SK-N-SH (cell line): ENCODE results near the gene SLC22A4. TPM values are rescaled to one million over a fixed set of nuclear protein-coding genes. Genes with fewer than 3 reads are reported as not detected.

Experiments
- CTCF ChIA-PET: fragments of 300-600, 350-600 bp; formaldehyde crosslinking; extraction: SDS; loops from one replicate; lab custom pipeline; 2021; lab: Yijun Ruan, JAX
- POLR2A ChIA-PET: fragments of 350-600 bp; sonication (Branson Sonifier 250); formaldehyde crosslinking; extraction: SDS; loops from one replicate; lab custom pipeline; 2020; ENCODE audit warnings: antibody characterized with exemption, inconsistent platforms; lab: Yijun Ruan, JAX
- DNase-seq: peaks from one replicate; pipeline ENCODE4 v3.0.0; 2012
- H2AFZ ChIP-seq: fragments of 200-600 bp; sonication (generic); 2 replicates; pipeline ENCODE4 v1.8.1; 2016; ENCODE audit warnings: antibody characterized with exemption, mild to moderate bottlenecking, low read depth
- H3F3A ChIP-seq: fragments of 200-600 bp; sonication (generic); replicated peaks from 2 replicates; pipeline ENCODE3; 2016; ENCODE audit warnings: antibody characterized with exemption, mild to moderate bottlenecking; ENCODE audit not compliant: insufficient read depth
- H3K27ac ChIP-seq, 2 experiments: fragments of 200-500 bp in 1 of 2; fragments of 200-600 bp in 1 of 2; sonication (Bioruptor generic) in 1 of 2; sonication (generic), shearing (Covaris generic) in 1 of 2; 2 replicates each; pipeline versions ENCODE4 v1.5.1 to v1.6.1; 2014 to 2016; ENCODE audit warnings: low read depth in 2 of 2, inconsistent platforms in 1 of 2, low read length in 1 of 2, mild to moderate bottlenecking in 1 of 2, mixed read lengths in 1 of 2
- H3K27me3 ChIP-seq: fragments of 200-600 bp; sonication (generic), shearing (Covaris generic); 2 replicates; pipeline ENCODE4 v1.6.1; 2016; ENCODE audit warnings: mixed run types; ENCODE audit not compliant: insufficient read depth
- H3K36me3 ChIP-seq, 2 experiments: fragments of 200-500 bp in 1 of 2; fragments of 200-600 bp in 1 of 2; sonication (Bioruptor generic) in 1 of 2; sonication (generic) in 1 of 2; replicated peaks in 1 of 2; 2 replicates each; pipeline versions ENCODE3 to v1.5.1; 2014 to 2016; ENCODE audit warnings: low read length in 1 of 2, mild to moderate bottlenecking in 1 of 2; ENCODE audit not compliant: insufficient read depth in 2 of 2, control insufficient read depth in 1 of 2
- H3K4me1 ChIP-seq, 2 experiments: fragments of 200-500 bp in 1 of 2; fragments of 200-600 bp in 1 of 2; sonication (Bioruptor generic) in 1 of 2; sonication (generic), shearing (Covaris generic) in 1 of 2; 2 replicates each; pipeline versions ENCODE4 v1.5.1 to v1.6.1; 2014 to 2016; ENCODE audit warnings: low read depth in 1 of 2, low read length in 1 of 2, mixed run types in 1 of 2; ENCODE audit not compliant: insufficient read depth in 2 of 2, control insufficient read depth in 1 of 2
- H3K4me2 ChIP-seq: fragments of 200-600 bp; sonication (generic), shearing (Covaris generic); 2 replicates; pipeline ENCODE4 v1.6.1; 2017; ENCODE audit warnings: mixed run types
- H3K4me3 ChIP-seq, 2 experiments: fragments of 200-500 bp in 1 of 2; fragments of 200-600 bp in 1 of 2; sonication (Bioruptor generic) in 1 of 2; sonication (generic), shearing (Covaris generic) in 1 of 2; 2 replicates each; pipeline versions ENCODE4 v1.5.1 to v1.8.1; 2014 to 2016; ENCODE audit warnings: low read depth in 2 of 2, inconsistent platforms in 1 of 2, low read length in 1 of 2, mild to moderate bottlenecking in 1 of 2, mixed read lengths in 1 of 2, moderate library complexity in 1 of 2
- H3K79me2 ChIP-seq: fragments of 200-600 bp; sonication (generic); 2 replicates; pipeline ENCODE4 v1.8.1; 2017; ENCODE audit warnings: mild to moderate bottlenecking; ENCODE audit not compliant: insufficient read depth
- H3K9ac ChIP-seq: fragments of 200-600 bp; sonication (generic); 2 replicates; pipeline ENCODE4 v1.6.1; 2017; ENCODE audit warnings: mixed run types
- H3K9me2 ChIP-seq: fragments of 200-600 bp; sonication (generic); 2 replicates; pipeline ENCODE4 v1.6.1; 2017; ENCODE audit warnings: mixed run types
- H3K9me3 ChIP-seq: fragments of 200-600 bp; sonication (generic); 2 replicates; pipeline ENCODE4 v1.6.1; 2017; ENCODE audit warnings: mixed run types, mild to moderate bottlenecking, moderate library complexity
- H4K20me1 ChIP-seq: fragments of 200-600 bp; sonication (generic); 2 replicates; pipeline ENCODE4 v1.6.1; 2017; ENCODE audit warnings: mild to moderate bottlenecking, mixed run types; ENCODE audit not compliant: insufficient read depth
- EP300 ChIP-seq, 2 experiments: IDR thresholded peaks; 2 replicates each; pipeline versions ENCODE4 v1.4.0 to v1.6.1; 2012; ENCODE audit warnings: borderline replicate concordance in 1 of 2, low read depth in 1 of 2, low read length in 1 of 2
- FOSL2 ChIP-seq: IDR thresholded peaks from 2 replicates; pipeline ENCODE4 v1.4.0; 2012; ENCODE audit warnings: low read depth, mild to moderate bottlenecking, moderate library complexity, borderline replicate concordance
- GABPA ChIP-seq: IDR thresholded peaks from 2 replicates; pipeline ENCODE4 v1.4.0; 2012; ENCODE audit warnings: low read depth, mild to moderate bottlenecking
- GATA2 ChIP-seq: sonication (generic); formaldehyde crosslinking; IDR thresholded peaks from 2 replicates; pipeline ENCODE4 v1.5.0; 2020; ENCODE audit warnings: mild to moderate bottlenecking, missing genetic modification reagents
- WGBS: methylation state at CpG from one replicate; pipeline ENCODE4 v1.1.6; 2017; ENCODE audit warnings: low lambda C conversion rate; 5-methylcytosine and 5-hydroxymethylcytosine counted together
- polyA plus RNA-seq, 3 experiments: library from polyadenylated mRNA; depleted of rRNA; stranded (reverse); fragments of >200 nt; gene quantifications; 2 replicates each; pipeline ENCODE4 v1.2.3, GENCODE V29; 2012
- TF ChIP-seq, protein P1 (sequence below): IDR thresholded peaks from 2 replicates; pipeline ENCODE4 v1.4.0; 2012; ENCODE audit warnings: low read depth
- TF ChIP-seq, protein P2 (sequence below): fragments of 150-350 bp; IDR thresholded peaks from 2 replicates; pipeline ENCODE4 v1.6.1; 2016; ENCODE audit warnings: mild to moderate bottlenecking, low read depth, low read length
- TF ChIP-seq, protein P3 (sequence below): fragments of 200-600 bp; sonication (generic); IDR thresholded peaks from 2 replicates; pipeline ENCODE4 v1.6.1; 2017; ENCODE audit warnings: antibody characterized with exemption, mild to moderate bottlenecking, moderate library complexity
- TF ChIP-seq, protein P4 (sequence below): IDR thresholded peaks from 2 replicates; pipeline ENCODE4 v1.6.1; 2012; ENCODE audit warnings: mild to moderate bottlenecking, low read depth, low read length, moderate library complexity

The SLC22A4 gene
- polyA plus RNA-seq, 1 of the 3 experiments (the other 2 are of a cell fraction), result 3.3 TPM

DNA sequence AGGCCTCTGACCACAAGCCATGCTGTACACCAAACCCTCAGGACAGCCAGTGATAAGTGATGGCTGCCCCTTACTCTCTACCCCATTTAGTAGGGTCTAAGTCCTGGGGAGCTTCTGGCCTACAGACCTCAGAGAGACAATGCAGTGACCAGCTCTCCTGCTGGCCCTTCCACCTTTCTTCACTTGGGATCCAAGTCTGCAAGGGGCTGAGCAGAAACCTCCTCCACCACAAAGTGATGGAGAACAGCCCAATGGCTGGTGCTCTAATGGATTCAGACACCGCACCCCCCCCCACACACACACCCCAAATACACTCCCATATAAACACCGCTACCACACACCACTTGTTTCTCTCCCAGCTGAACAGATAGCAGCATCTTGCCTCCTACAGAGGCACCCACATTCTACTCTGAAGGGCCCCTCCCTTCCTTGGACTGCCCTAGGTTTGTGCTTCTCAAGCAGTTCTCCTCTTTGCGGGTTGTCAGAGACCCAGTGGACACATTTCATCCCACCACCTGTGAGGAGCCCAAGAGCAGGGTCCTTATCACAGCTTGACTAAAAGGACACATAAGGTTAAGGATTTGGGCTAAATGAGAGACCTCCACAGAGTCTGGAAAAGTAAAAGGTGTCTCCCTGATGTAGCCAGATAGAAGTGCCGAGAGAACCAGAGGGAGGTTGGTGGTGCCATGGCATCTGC lies 38.0 kb upstream of the SLC22A4 start:
- H3K4me2 ChIP-seq, result no peak overlapping the region
- TF ChIP-seq EP300 (IDR thresholded peaks at IDR 0.05; ENCODE audit: borderline replicate concordance in 1 of 2, low read depth in 1 of 2, low read length in 1 of 2) (no peak), GATA2 (CRISPR knock-in tag) (no peak), GABPA (no peak)
- TF ChIP-seq, protein P1, sequence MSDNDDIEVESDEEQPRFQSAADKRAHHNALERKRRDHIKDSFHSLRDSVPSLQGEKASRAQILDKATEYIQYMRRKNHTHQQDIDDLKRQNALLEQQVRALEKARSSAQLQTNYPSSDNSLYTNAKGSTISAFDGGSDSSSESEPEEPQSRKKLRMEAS, result no peak
- TF ChIP-seq, protein P2, sequence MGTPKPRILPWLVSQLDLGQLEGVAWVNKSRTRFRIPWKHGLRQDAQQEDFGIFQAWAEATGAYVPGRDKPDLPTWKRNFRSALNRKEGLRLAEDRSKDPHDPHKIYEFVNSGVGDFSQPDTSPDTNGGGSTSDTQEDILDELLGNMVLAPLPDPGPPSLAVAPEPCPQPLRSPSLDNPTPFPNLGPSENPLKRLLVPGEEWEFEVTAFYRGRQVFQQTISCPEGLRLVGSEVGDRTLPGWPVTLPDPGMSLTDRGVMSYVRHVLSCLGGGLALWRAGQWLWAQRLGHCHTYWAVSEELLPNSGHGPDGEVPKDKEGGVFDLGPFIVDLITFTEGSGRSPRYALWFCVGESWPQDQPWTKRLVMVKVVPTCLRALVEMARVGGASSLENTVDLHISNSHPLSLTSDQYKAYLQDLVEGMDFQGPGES, result no peak
- TF ChIP-seq, protein P3, sequence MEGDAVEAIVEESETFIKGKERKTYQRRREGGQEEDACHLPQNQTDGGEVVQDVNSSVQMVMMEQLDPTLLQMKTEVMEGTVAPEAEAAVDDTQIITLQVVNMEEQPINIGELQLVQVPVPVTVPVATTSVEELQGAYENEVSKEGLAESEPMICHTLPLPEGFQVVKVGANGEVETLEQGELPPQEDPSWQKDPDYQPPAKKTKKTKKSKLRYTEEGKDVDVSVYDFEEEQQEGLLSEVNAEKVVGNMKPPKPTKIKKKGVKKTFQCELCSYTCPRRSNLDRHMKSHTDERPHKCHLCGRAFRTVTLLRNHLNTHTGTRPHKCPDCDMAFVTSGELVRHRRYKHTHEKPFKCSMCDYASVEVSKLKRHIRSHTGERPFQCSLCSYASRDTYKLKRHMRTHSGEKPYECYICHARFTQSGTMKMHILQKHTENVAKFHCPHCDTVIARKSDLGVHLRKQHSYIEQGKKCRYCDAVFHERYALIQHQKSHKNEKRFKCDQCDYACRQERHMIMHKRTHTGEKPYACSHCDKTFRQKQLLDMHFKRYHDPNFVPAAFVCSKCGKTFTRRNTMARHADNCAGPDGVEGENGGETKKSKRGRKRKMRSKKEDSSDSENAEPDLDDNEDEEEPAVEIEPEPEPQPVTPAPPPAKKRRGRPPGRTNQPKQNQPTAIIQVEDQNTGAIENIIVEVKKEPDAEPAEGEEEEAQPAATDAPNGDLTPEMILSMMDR, result no peak
- no peaks in the 10 kb centered on the region for H3K27me3 ChIP-seq
- POLR2A ChIA-PET, result interaction anchor here (1.4 kb wide), 1 partner anchor 29 kb away, joined by 4 read pairs; the partner anchor contains the start of gene P4HA2
- H3K27ac ChIP-seq, result no peak overlapping the region
- H4K20me1 ChIP-seq, result no peaks in the 10 kb centered on the region
- no peaks in the 10 kb centered on the region for H3K9me3 ChIP-seq
- peaks cover 24% of the 10 kb centered on the region; the same call in 1 of the 2 replicates for H3K79me2 ChIP-seq
- 97% methylated on average over 4 of the region's 4 CpGs for WGBS
- no peak for DNase-seq
- no peak overlapping the region for H2AFZ ChIP-seq
- H3F3A ChIP-seq, result peaks cover 6% of the 10 kb centered on the region
- no peaks in the 10 kb centered on the region for H3K36me3 ChIP-seq
- CTCF ChIA-PET, result interaction anchor here (0.9 to 3.1 kb wide), 3 partner anchors 18 to 191 kb away, joined by 3 to 21 read pairs (median 3); no protein-coding TSS in a partner anchor
- H3K9me2 ChIP-seq, result no peaks in the 10 kb centered on the region
- no peak overlapping the region for H3K4me3 ChIP-seq
- no peak overlapping the region for H3K9ac ChIP-seq
- H3K4me1 ChIP-seq, result peaks cover 26 to 42% of the 10 kb centered on the region in 2 experiments; a peak in 3 of 4 replicates

DNA sequence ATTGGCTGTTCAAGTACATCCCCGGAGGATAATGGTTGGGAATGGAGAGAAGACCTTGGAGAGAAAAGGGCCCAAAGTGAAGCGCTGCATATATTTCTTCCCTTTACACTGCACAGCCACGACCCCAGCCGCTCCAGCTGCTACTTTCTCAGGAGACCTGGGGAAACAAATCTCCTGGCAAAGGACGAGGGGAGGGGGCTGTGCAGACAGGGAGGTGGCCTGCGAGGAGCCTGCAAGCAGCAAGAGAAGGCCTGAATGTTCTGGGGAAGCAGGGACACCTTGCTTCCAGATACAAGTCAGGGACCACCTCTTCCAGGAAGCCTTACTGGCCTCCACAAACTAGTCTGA lies 37.4 kb upstream of the SLC22A4 start:
- peak overlapping the region; percentile 90 for H2AFZ ChIP-seq
- no peaks in the 10 kb centered on the region for H3K36me3 ChIP-seq
- no peaks in the 10 kb centered on the region for H3K9me3 ChIP-seq
- no peak for DNase-seq
- 87% methylated on average over 6 of the region's 6 CpGs for WGBS
- H3K9me2 ChIP-seq, result no peaks in the 10 kb centered on the region
- H3K4me2 ChIP-seq, result peak overlapping the region; percentile 98
- no peaks in the 10 kb centered on the region for H3K27me3 ChIP-seq
- H3K9ac ChIP-seq, result peak overlapping the region; percentile 67
- TF ChIP-seq FOSL2, result no peak
- TF ChIP-seq, protein P4, sequence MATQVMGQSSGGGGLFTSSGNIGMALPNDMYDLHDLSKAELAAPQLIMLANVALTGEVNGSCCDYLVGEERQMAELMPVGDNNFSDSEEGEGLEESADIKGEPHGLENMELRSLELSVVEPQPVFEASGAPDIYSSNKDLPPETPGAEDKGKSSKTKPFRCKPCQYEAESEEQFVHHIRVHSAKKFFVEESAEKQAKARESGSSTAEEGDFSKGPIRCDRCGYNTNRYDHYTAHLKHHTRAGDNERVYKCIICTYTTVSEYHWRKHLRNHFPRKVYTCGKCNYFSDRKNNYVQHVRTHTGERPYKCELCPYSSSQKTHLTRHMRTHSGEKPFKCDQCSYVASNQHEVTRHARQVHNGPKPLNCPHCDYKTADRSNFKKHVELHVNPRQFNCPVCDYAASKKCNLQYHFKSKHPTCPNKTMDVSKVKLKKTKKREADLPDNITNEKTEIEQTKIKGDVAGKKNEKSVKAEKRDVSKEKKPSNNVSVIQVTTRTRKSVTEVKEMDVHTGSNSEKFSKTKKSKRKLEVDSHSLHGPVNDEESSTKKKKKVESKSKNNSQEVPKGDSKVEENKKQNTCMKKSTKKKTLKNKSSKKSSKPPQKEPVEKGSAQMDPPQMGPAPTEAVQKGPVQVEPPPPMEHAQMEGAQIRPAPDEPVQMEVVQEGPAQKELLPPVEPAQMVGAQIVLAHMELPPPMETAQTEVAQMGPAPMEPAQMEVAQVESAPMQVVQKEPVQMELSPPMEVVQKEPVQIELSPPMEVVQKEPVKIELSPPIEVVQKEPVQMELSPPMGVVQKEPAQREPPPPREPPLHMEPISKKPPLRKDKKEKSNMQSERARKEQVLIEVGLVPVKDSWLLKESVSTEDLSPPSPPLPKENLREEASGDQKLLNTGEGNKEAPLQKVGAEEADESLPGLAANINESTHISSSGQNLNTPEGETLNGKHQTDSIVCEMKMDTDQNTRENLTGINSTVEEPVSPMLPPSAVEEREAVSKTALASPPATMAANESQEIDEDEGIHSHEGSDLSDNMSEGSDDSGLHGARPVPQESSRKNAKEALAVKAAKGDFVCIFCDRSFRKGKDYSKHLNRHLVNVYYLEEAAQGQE, result no peak
- peaks cover 27 to 44% of the 10 kb centered on the region in 2 experiments; a peak in 3 of 4 replicates for H3K4me1 ChIP-seq
- H3K27ac ChIP-seq, result peak overlapping the region; percentile 57 to 79; a peak in 3 of 4 replicates
- H3K79me2 ChIP-seq, result peaks cover 27% of the 10 kb centered on the region
- ChIA-PET CTCF (interaction anchor here (1.2 to 3.1 kb wide), 3 partner anchors 15 to 30 kb away, joined by 3 to 21 read pairs (median 7); no protein-coding TSS in a partner anchor), POLR2A (interaction anchor here (1.1 to 1.6 kb wide), 3 partner anchors 10 to 37 kb away, joined by 4 to 8 read pairs (median 5); partner anchors contain the start of genes P4HA2 and SLC22A4)
- H3K4me3 ChIP-seq, result peak overlapping the region; percentile 52 to 82; a peak in 2 of 4 replicates
- H4K20me1 ChIP-seq, result no peaks in the 10 kb centered on the region
- H3F3A ChIP-seq, result peaks cover 6% of the 10 kb centered on the region
